Psoas muscle (tissue), 8 donors: ENCODE measurements around the gene MRPL11. TPM values are rescaled to one million over a fixed set of nuclear protein-coding genes. Genes with fewer than 3 reads are reported as not detected.
A peak's percentile ranks its signal among the peaks of the same experiment; 100 is the strongest.

Experiments
- ATAC-seq, 4 donors: fragments of 200-7000 bp; cut with Tn5 transposase; one replicate each; pipeline ENCODE4 v1.9.1; 2020; ENCODE audit warnings: moderate library complexity in 3 of 4, mild to moderate bottlenecking in 2 of 4
- DNase-seq, 2 donors: peaks; one replicate each; pipeline ENCODE4 v3.0.0-alpha.2; 2020
- H3K27ac ChIP-seq: fragments of 200-600 bp; one replicate; pipeline ENCODE4 v1.8.0; 2022
- H3K27me3 ChIP-seq, 3 donors: fragments of 200-600 bp in 1 of 3; one replicate each; pipeline versions ENCODE4 v1.6.1 to v1.8.0; 2013 to 2022; ENCODE audit warnings: low read length in 2 of 3, mild to moderate bottlenecking in 2 of 3, moderate library complexity in 1 of 3; ENCODE audit not compliant: insufficient read depth in 3 of 3
- H3K36me3 ChIP-seq, 2 donors: fragments of 200-600 bp in 1 of 2; one replicate each; pipeline versions ENCODE4 v1.6.1 to v1.8.0; 2013 to 2022; ENCODE audit warnings: low read depth in 1 of 2, mild to moderate bottlenecking in 1 of 2, moderate library complexity in 1 of 2; ENCODE audit not compliant: insufficient read depth in 1 of 2
- H3K4me1 ChIP-seq: fragments of 200-600 bp; one replicate; pipeline ENCODE4 v1.8.0; 2022
- H3K4me3 ChIP-seq: fragments of 200-600 bp; one replicate; pipeline ENCODE4 v1.8.0; 2022; ENCODE audit warnings: mild to moderate bottlenecking
- H3K9me3 ChIP-seq: fragments of 200-600 bp; one replicate; pipeline ENCODE4 v1.8.0; 2022
- CTCF ChIP-seq: fragments of 200-600 bp; IDR thresholded peaks from one replicate; pipeline ENCODE4 v1.8.0; 2022; ENCODE audit warnings: antibody characterized with exemption
- WGBS, 3 donors: extraction: QIAGEN DNeasy Blood & Tissue Kit; methylation state at CpG; one replicate each; pipeline versions ENCODE4 v1.1.6 to v1.1.7; 2013; 5-methylcytosine and 5-hydroxymethylcytosine counted together
- intact Hi-C, 2 donors: fragments of 100-400 bp; cut with DNase I; formaldehyde crosslinking; loops; one replicate each; pipeline versions ENCODE4 v1.11.0 to v1.14.2; 2022
- polyA plus RNA-seq, 3 donors: library from polyadenylated mRNA; stranded (reverse); fragments of 200-250 nt; gene quantifications; one replicate each; pipeline ENCODE4 v1.2.3, GENCODE V29; 2013
- total RNA-seq, 4 donors: library from RNA; stranded (reverse); fragmentation: NEBNext Ultra II Directional in 2 of 4; extraction: Animal tissue kit (Norgen Biotek cat#: 25700) in 2 of 4; gene quantifications; one replicate each; pipeline versions ENCODE4 v1.2.1 to v1.2.4, GENCODE V29; 2021 to 2023
- donor health status: healthy with polysubstance abuse.
- donor health status: DM: no; HTN: no; CAD: no; lungs with moderate emphysema.
- donor health status: Bipolar disorder and iron deficiency.
- donor health status: healthy.
- donor health status: DM: yes; HTN: yes; CAD: no.
- donor health status: DM: no; HTN: no; CAD: no.
- donor health status: DM: no; HTN: no; CAD: no.
- donor health status: DM: yes; HTN: yes; CAD: no.

Gene MRPL11
- total and polyA plus RNA-seq, 7 donors = 37.0 to 60.9 (median 57.4) TPM

- Histone ChIP-seq H3K4me1 (peaks cover 35% of the 10 kb centered on the region), H3K27me3 (no peaks in the 10 kb centered on the region), H3K9me3 (no peaks in the 10 kb centered on the region), H3K27ac (no peak overlapping the region), H3K36me3 (no peaks in the 10 kb centered on the region), H3K4me3 (peak overlapping the region; percentile 32)
- ATAC-seq = no peak
- DNase-seq = no peak
- TF ChIP-seq CTCF = no peak
- WGBS, 3 donors = 1 to 3% (median 3%) methylated on average over 29 to 30 of the region's 30 CpGs
- intact Hi-C loops = loop anchor here in 1 of 2 donors (10.0 kb wide), 1 partner anchor 265 kb away; no protein-coding TSS in a partner anchor
Measured at GRCh38 chr11:66419825-66420224, 18.8 kb downstream of the MRPL11 start.

GRCh38 chr11:66418986-66419308, 19.7 kb downstream of the MRPL11 start:
- intact Hi-C loops = loop anchor here in 1 of 2 donors (10.0 kb wide), 1 partner anchor 266 kb away; no protein-coding TSS in a partner anchor
- Histone ChIP-seq H3K36me3 (no peaks in the 10 kb centered on the region), H3K27ac (no peak overlapping the region), H3K4me1 (peaks cover 35% of the 10 kb centered on the region), H3K27me3 (no peaks in the 10 kb centered on the region), H3K9me3 (no peaks in the 10 kb centered on the region), H3K4me3 (no peak overlapping the region)
- no peak for TF ChIP-seq CTCF
- WGBS, 3 donors = 22 to 41% (median 33%) methylated on average over 3 of the region's 3 CpGs
- no peak for DNase-seq
- no peak for ATAC-seq

GRCh38 chr11:66418168-66418985, 20.3 kb downstream of the MRPL11 start:
- peak; percentile 79 to 93 for DNase-seq
- 3 to 5% (median 4%) methylated on average over 16 of the region's 16 CpGs for WGBS, 3 donors
- no peak overlapping the region for H3K4me3 ChIP-seq
- TF ChIP-seq CTCF = peak; percentile 41
- no peaks in the 10 kb centered on the region for H3K9me3 ChIP-seq
- peak; percentile 97 to 98 (median 97) for ATAC-seq
- no peaks in the 10 kb centered on the region for H3K27me3 ChIP-seq
- peaks cover 35% of the 10 kb centered on the region for H3K4me1 ChIP-seq
- intact Hi-C loops = loop anchor here in 1 of 2 donors (10.0 kb wide), 1 partner anchor 266 kb away; no protein-coding TSS in a partner anchor
- H3K27ac ChIP-seq = no peak overlapping the region
- no peaks in the 10 kb centered on the region for H3K36me3 ChIP-seq

- intact Hi-C loops = loop anchor here in 1 of 2 donors (10.0 kb wide), 1 partner anchor 268 kb away; no protein-coding TSS in a partner anchor
- WGBS, 3 donors = 63 to 67% (median 64%) methylated on average over 11 of the region's 11 CpGs
- Histone ChIP-seq H3K9me3 (no peaks in the 10 kb centered on the region), H3K27me3 (no peaks in the 10 kb centered on the region), H3K27ac (no peak overlapping the region), H3K4me1 (peaks cover 35% of the 10 kb centered on the region), H3K36me3 (no peaks in the 10 kb centered on the region), H3K4me3 (no peak overlapping the region)
- no peak for ATAC-seq
- DNase-seq = no peak
- TF ChIP-seq CTCF = no peak
Measured at GRCh38 chr11:66417000-66417399, 21.6 kb downstream of the MRPL11 start.
